Esophagus squamous epithelium (tissue), 5 donors: ENCODE results near the gene UMODL1. TPM values are rescaled to one million over a fixed set of nuclear protein-coding genes. Genes with fewer than 3 reads are reported as not detected.

Source experiments
- DNase-seq: peaks from one replicate; lab custom pipeline; 2025; lab: John Stamatoyannopoulos, UW
- H3K27ac ChIP-seq, 4 donors: fragments of 200-600 bp; sonication (generic); one replicate each; pipeline ENCODE4 v1.5.1; 2016 to 2019; ENCODE audit warnings: mild to moderate bottlenecking in 1 of 4
- H3K27me3 ChIP-seq, 4 donors: fragments of 200-600 bp; sonication (generic); 1 replicate in 3 of 4; 2 replicates in 1 of 4; pipeline versions ENCODE4 v1.5.1 to v1.6.0; 2017 to 2021; ENCODE audit warnings: antibody characterized with exemption in 1 of 4
- H3K36me3 ChIP-seq, 3 donors: fragments of 200-600 bp; sonication (generic); one replicate each; pipeline ENCODE4 v1.5.1; 2016 to 2019
- H3K4me1 ChIP-seq, 3 donors: fragments of 200-600 bp; sonication (generic); one replicate each; pipeline ENCODE4 v1.5.1; 2017 to 2019
- H3K4me3 ChIP-seq, 4 donors: fragments of 200-600 bp; sonication (generic); 1 replicate in 3 of 4; 2 replicates in 1 of 4; pipeline ENCODE4 v1.5.1; 2016 to 2019; ENCODE audit warnings: mild to moderate bottlenecking in 2 of 4, moderate library complexity in 1 of 4
- H3K9me3 ChIP-seq, 3 donors: fragments of 200-600 bp; sonication (generic); one replicate each; pipeline ENCODE4 v1.5.1; 2016 to 2019
- CTCF ChIP-seq, 6 experiments: fragments of 450-650 bp in 4 of 6; fragments of 200-600 bp in 2 of 6; sonication (generic) in 2 of 6; IDR thresholded peaks; one replicate each; pipeline ENCODE4 v1.5.1; 2016 to 2019; ENCODE audit warnings: antibody characterized with exemption in 6 of 6, mild to moderate bottlenecking in 4 of 6, moderate library complexity in 4 of 6
- POLR2A ChIP-seq, 4 donors: fragments of 450-650 bp; IDR thresholded peaks; one replicate each; pipeline ENCODE4 v1.6.1; 2017; ENCODE audit warnings: antibody characterized with exemption in 4 of 4, mild to moderate bottlenecking in 4 of 4, moderate library complexity in 3 of 4
- WGBS, 2 donors: methylation state at CpG; one replicate each; pipeline ENCODE4 v1.1.5; 2018; 5-methylcytosine and 5-hydroxymethylcytosine counted together
- intact Hi-C: fragments of 100-400 bp; cut with DNase I; formaldehyde crosslinking; loops from one replicate; pipeline ENCODE4 v1.15.0; 2022
- total RNA-seq, 4 donors: library from RNA; depleted of rRNA; stranded (reverse); fragments of >200 nt; gene quantifications; one replicate each; pipeline ENCODE4 v1.1.0, GENCODE V29; 2016
- donor health status: DM: yes; HTN: yes; CAD: no.

Gene UMODL1
- total RNA-seq, 4 donors from 2014 or later = not detected

GRCh38 chr21:42091899-42092508, 20.9 kb downstream of the UMODL1 start:
- no peak for DNase-seq
- no peak for TF ChIP-seq CTCF (IDR thresholded peaks at IDR 0.05)
- no peak for TF ChIP-seq POLR2A (IDR thresholded peaks at IDR 0.05)
- intact Hi-C loops = no loop called here
- H3K9me3 ChIP-seq = no peaks in the 10 kb centered on the region
- H3K27ac ChIP-seq = no peak overlapping the region
- peaks cover 0 to 26% (median 0%) of the 10 kb centered on the region in 4 donors for H3K27me3 ChIP-seq
- H3K4me1 ChIP-seq = peaks cover 0 to 33% (median 5%) of the 10 kb centered on the region in 3 donors
- H3K36me3 ChIP-seq = no peaks in the 10 kb centered on the region
- no peak overlapping the region for H3K4me3 ChIP-seq
- 63 to 69% methylated on average over 11 to 14 of the region's 14 CpGs for WGBS, 2 donors

- no peaks in the 10 kb centered on the region for H3K9me3 ChIP-seq
- H3K27ac ChIP-seq = no peak overlapping the region
- peaks cover 0 to 40% (median 8%) of the 10 kb centered on the region in 3 donors for H3K4me1 ChIP-seq
- TF ChIP-seq CTCF (IDR thresholded peaks at IDR 0.05) (no peak), POLR2A (IDR thresholded peaks at IDR 0.05) (no peak)
- WGBS, 2 donors = 79 to 87% methylated on average over 8 of the region's 8 CpGs
- no peak overlapping the region for H3K4me3 ChIP-seq
- no peaks in the 10 kb centered on the region for H3K36me3 ChIP-seq
- peaks cover 0 to 26% (median 0%) of the 10 kb centered on the region in 4 donors for H3K27me3 ChIP-seq
- intact Hi-C loops = no loop called here
- no peak for DNase-seq
These were observed 21.7 kb downstream of the UMODL1 start for GRCh38 chr21:42092771-42093170.

- H3K27me3 ChIP-seq = peaks cover 0 to 26% (median 0%) of the 10 kb centered on the region in 4 donors
- no peaks in the 10 kb centered on the region for H3K36me3 ChIP-seq
- 91 to 92% methylated on average over 5 to 7 of the region's 9 CpGs for WGBS, 2 donors
- TF ChIP-seq CTCF (IDR thresholded peaks at IDR 0.05) (no peak), POLR2A (IDR thresholded peaks at IDR 0.05) (no peak)
- H3K4me3 ChIP-seq = no peak overlapping the region
- intact Hi-C loops = no loop called here
- no peaks in the 10 kb centered on the region for H3K9me3 ChIP-seq
- H3K4me1 ChIP-seq = peaks cover 0 to 44% (median 12%) of the 10 kb centered on the region in 3 donors
- DNase-seq = no peak
- no peak overlapping the region for H3K27ac ChIP-seq
These were observed 22.1 kb downstream of the UMODL1 start for GRCh38 chr21:42093186-42093585.

GRCh38 chr21:42093991-42094421, 22.9 kb downstream of the UMODL1 start:
- Histone ChIP-seq H3K4me1 (peaks cover 0 to 47% (median 13%) of the 10 kb centered on the region in 3 donors), H3K4me3 (no peak overlapping the region), H3K27me3 (peaks cover 0 to 26% (median 0%) of the 10 kb centered on the region in 4 donors), H3K9me3 (no peaks in the 10 kb centered on the region), H3K27ac (peak overlapping the region in 2 of 4 donors; percentile 22 to 23), H3K36me3 (no peaks in the 10 kb centered on the region)
- no peak for DNase-seq
- intact Hi-C loops = no loop called here
- WGBS, 2 donors = 29 to 55% methylated on average over 11 of the region's 15 CpGs
- no peak for TF ChIP-seq POLR2A (IDR thresholded peaks at IDR 0.05)
- TF ChIP-seq CTCF (IDR thresholded peaks at IDR 0.05) = no peak

- H3K9me3 ChIP-seq = no peaks in the 10 kb centered on the region
- H3K27ac ChIP-seq = no peak overlapping the region
- intact Hi-C loops = no loop called here
- 92 to 95% methylated on average over 5 of the region's 6 CpGs for WGBS, 2 donors
- H3K4me1 ChIP-seq = peaks cover 0 to 47% (median 13%) of the 10 kb centered on the region in 3 donors
- H3K4me3 ChIP-seq = no peak overlapping the region
- H3K27me3 ChIP-seq = peaks cover 0 to 26% (median 0%) of the 10 kb centered on the region in 4 donors
- TF ChIP-seq CTCF (IDR thresholded peaks at IDR 0.05) (peak in 1 of 6 experiments; percentile 18), POLR2A (IDR thresholded peaks at IDR 0.05) (no peak)
- DNase-seq = no peak
- no peaks in the 10 kb centered on the region for H3K36me3 ChIP-seq
These were observed 23.7 kb downstream of the UMODL1 start for GRCh38 chr21:42094811-42095210.
